K562 (cell line): ENCODE results near the gene FRMD4A. TPM values are rescaled to one million over a fixed set of nuclear protein-coding genes. Genes with fewer than 3 reads are reported as not detected.
A peak's percentile ranks its signal among the peaks of the same experiment; 100 is the strongest.

ENCODE experiments used
- BRCA1 ChIP-seq, 2 experiments: fragments of 450-650 bp in 1 of 2; sonication (generic) in 1 of 2; formaldehyde crosslinking in 1 of 2; IDR thresholded peaks; 2 replicates each; pipeline versions ENCODE4 v1.5.0 to v1.6.1; 2017 to 2020; ENCODE audit warnings: mild to moderate bottlenecking in 1 of 2, missing genetic modification reagents in 1 of 2
- CREB5 ChIP-seq: fragments of 250-450 bp; sonication (Bioruptor Pico); IDR thresholded peaks from 2 replicates; pipeline ENCODE4 v1.5.0; 2020; ENCODE audit warnings: mild to moderate bottlenecking
- ETV5 ChIP-seq: sonication (generic); formaldehyde crosslinking; IDR thresholded peaks from 2 replicates; pipeline ENCODE4 v1.4.0; 2020; ENCODE audit warnings: low read depth, mild to moderate bottlenecking, missing genetic modification reagents
- GABPB2 ChIP-seq: fragments of 250-450 bp; sonication (Bioruptor Pico); conservative IDR thresholded peaks from 2 replicates; pipeline ENCODE4 v1.5.1; 2021; ENCODE audit warnings: mild to moderate bottlenecking
- GTF2E2 ChIP-seq: fragments of 200-800 bp; sonication (Bioruptor generic); IDR thresholded peaks from 2 replicates; pipeline ENCODE4 v1.6.1; 2016; ENCODE audit warnings: missing genetic modification characterization, missing compliant biosample characterization
- HEY1 ChIP-seq: fragments of 250-450 bp; sonication (Bioruptor Pico); IDR thresholded peaks from 2 replicates; pipeline ENCODE4 v1.5.0; 2020; ENCODE audit warnings: mild to moderate bottlenecking, moderate library complexity, borderline replicate concordance
- PRDM10 ChIP-seq: fragments of 450-650 bp; IDR thresholded peaks from 2 replicates; pipeline ENCODE4 v1.6.1; 2018; ENCODE audit not compliant: partially characterized antibody
- RHOXF2B ChIP-seq: fragments of 250-450 bp; sonication (Bioruptor Pico); conservative IDR thresholded peaks from 2 replicates; pipeline ENCODE4 v1.5.1; 2021
- SPI1 ChIP-seq: IDR thresholded peaks from 2 replicates; pipeline ENCODE4 v1.6.1; 2011; ENCODE audit warnings: low read depth, low read length, control low read depth, borderline replicate concordance
- TEAD1 ChIP-seq, 2 experiments: fragments of 450-650 bp in 1 of 2; sonication (generic) in 1 of 2; formaldehyde crosslinking; IDR thresholded peaks; 2 replicates each; pipeline versions ENCODE4 v1.4.0 to v1.8.0; 2020 to 2022; ENCODE audit warnings: mild to moderate bottlenecking in 2 of 2, missing genetic modification reagents in 1 of 2
- ZNF133 ChIP-seq: fragments of 250-450 bp; sonication (Bioruptor Pico); IDR thresholded peaks from 2 replicates; pipeline ENCODE4 v1.4.0; 2020; ENCODE audit warnings: mild to moderate bottlenecking
- ZNF696 ChIP-seq: fragments of 250-450 bp; sonication (Bioruptor Pico); conservative IDR thresholded peaks from 2 replicates; pipeline ENCODE4 v1.4.0; 2020; ENCODE audit warnings: mild to moderate bottlenecking, moderate library complexity
- ZNF764 ChIP-seq: fragments of 250-450 bp; sonication (Bioruptor Pico); IDR thresholded peaks from 2 replicates; pipeline ENCODE4 v1.4.0; 2020; ENCODE audit warnings: low read depth, mild to moderate bottlenecking, moderate library complexity
- ZNF780A ChIP-seq: fragments of 250-450 bp; sonication (Bioruptor Pico); IDR thresholded peaks from 2 replicates; pipeline ENCODE4 v1.5.0; 2021; ENCODE audit warnings: mild to moderate bottlenecking
- ZSCAN29 ChIP-seq: fragments of 450-650 bp; IDR thresholded peaks from 2 replicates; pipeline ENCODE4 v1.6.1; 2017
- polyA plus RNA-seq, 8 experiments: library from polyadenylated mRNA; depleted of rRNA in 4 of 8; stranded (reverse) in 5 of 8; unstranded in 3 of 8; fragments of >200 nt; fragmentation: Nextera tagmentation in 2 of 8; fragmentation: Illumina TruSeq in 1 of 8; extraction: Ambion mirVana in 2 of 8; extraction: Trizol in 1 of 8; gene quantifications; 2 replicates each; pipeline versions ENCODE4 v1.2.1 to v1.2.3, GENCODE V29; 2011 to 2014; ENCODE audit warnings: inconsistent platforms in 1 of 8, missing spikeins in 1 of 8
- total RNA-seq, 7 experiments: library from RNA; depleted of rRNA in 6 of 7; stranded (reverse); fragments of >200 nt in 6 of 7; fragmentation: Illumina TruSeq in 2 of 7; extraction: Trizol in 2 of 7; gene quantifications; 2 replicates each; pipeline versions ENCODE4 v1.2.1 to v1.2.3, GENCODE V29; 2011 to 2021; ENCODE audit warnings: low replicate concordance in 1 of 7
- TF ChIP-seq, protein P1 (sequence below): fragments of 150-350 bp; conservative IDR thresholded peaks from 2 replicates; pipeline ENCODE4 v1.6.1; 2014; ENCODE audit warnings: low read length
- TF ChIP-seq, protein P2 (sequence below): fragments of 250-450 bp; sonication (Bioruptor Pico); IDR thresholded peaks from 2 replicates; pipeline ENCODE4 v1.5.0; 2021; ENCODE audit warnings: mild to moderate bottlenecking, borderline replicate concordance

FRMD4A gene
- total and polyA plus RNA-seq, 9 of the 15 experiments (the other 6 are each of a cell fraction or from before 2014, with no cell fraction given) = 0.80 to 5.2 (median 3.0) TPM

GRCh38 chr10:14185316-14186045 is 145.2 kb downstream of the FRMD4A start (continued):
- TF ChIP-seq CREB5 (CRISPR knock-in tag) (peak; percentile 86; the same call in 1 of the 2 replicates), GTF2E2 (tag) (peak; percentile 85; the same call in 1 of the 2 replicates), ZNF133 (CRISPR knock-in tag) (no peak), GABPB2 (peak; percentile 100), ETV5 (CRISPR knock-in tag) (no peak), SPI1 (peak; percentile 38; the same call in 1 of the 2 replicates), BRCA1 (IDR thresholded peaks at IDR 0.05) (peak; percentile 70; the same call in 1 of the 2 replicates), BRCA1 (CRISPR knock-in tag; IDR thresholded peaks at IDR 0.05) (no peak), ZNF764 (CRISPR knock-in tag) (peak; percentile 36; the same call in 1 of the 2 replicates), ZSCAN29 (peak; percentile 71; the same call in 1 of the 2 replicates), RHOXF2B (peak; percentile 99), ZNF780A (CRISPR knock-in tag) (peak; percentile 99), HEY1 (CRISPR knock-in tag) (peak; percentile 98), TEAD1 (CRISPR knock-in tag; IDR thresholded peaks at IDR 0.05) (peak; percentile 32 to 98; a peak in 2 of 4 replicates), PRDM10 (peak; percentile 12), ZNF696 (CRISPR knock-in tag) (peak; percentile 92)
- TF ChIP-seq, protein P1, sequence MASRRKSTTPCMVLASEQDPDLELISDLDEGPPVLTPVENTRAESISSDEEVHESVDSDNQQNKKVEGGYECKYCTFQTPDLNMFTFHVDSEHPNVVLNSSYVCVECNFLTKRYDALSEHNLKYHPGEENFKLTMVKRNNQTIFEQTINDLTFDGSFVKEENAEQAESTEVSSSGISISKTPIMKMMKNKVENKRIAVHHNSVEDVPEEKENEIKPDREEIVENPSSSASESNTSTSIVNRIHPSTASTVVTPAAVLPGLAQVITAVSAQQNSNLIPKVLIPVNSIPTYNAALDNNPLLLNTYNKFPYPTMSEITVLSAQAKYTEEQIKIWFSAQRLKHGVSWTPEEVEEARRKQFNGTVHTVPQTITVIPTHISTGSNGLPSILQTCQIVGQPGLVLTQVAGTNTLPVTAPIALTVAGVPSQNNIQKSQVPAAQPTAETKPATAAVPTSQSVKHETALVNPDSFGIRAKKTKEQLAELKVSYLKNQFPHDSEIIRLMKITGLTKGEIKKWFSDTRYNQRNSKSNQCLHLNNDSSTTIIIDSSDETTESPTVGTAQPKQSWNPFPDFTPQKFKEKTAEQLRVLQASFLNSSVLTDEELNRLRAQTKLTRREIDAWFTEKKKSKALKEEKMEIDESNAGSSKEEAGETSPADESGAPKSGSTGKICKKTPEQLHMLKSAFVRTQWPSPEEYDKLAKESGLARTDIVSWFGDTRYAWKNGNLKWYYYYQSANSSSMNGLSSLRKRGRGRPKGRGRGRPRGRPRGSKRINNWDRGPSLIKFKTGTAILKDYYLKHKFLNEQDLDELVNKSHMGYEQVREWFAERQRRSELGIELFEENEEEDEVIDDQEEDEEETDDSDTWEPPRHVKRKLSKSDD = no peak
- TF ChIP-seq, protein P2, sequence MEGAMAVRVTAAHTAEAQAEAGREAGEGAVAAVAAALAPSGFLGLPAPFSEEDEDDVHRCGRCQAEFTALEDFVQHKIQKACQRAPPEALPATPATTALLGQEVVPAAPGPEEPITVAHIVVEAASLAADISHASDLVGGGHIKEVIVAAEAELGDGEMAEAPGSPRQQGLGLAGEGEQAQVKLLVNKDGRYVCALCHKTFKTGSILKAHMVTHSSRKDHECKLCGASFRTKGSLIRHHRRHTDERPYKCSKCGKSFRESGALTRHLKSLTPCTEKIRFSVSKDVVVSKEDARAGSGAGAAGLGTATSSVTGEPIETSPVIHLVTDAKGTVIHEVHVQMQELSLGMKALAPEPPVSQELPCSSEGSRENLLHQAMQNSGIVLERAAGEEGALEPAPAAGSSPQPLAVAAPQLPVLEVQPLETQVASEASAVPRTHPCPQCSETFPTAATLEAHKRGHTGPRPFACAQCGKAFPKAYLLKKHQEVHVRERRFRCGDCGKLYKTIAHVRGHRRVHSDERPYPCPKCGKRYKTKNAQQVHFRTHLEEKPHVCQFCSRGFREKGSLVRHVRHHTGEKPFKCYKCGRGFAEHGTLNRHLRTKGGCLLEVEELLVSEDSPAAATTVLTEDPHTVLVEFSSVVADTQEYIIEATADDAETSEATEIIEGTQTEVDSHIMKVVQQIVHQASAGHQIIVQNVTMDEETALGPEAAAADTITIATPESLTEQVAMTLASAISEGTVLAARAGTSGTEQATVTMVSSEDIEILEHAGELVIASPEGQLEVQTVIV (CRISPR knock-in tag) = peak; percentile 87; the same call in 1 of the 2 replicates
